ENCODE measurements around the gene ONECUT3. TPM values are rescaled to one million over a fixed set of nuclear protein-coding genes. Genes with fewer than 3 reads are reported as not detected.

The ONECUT3 gene
- total RNA-seq, 2 experiments from 2014 or later: not detected

DNA sequence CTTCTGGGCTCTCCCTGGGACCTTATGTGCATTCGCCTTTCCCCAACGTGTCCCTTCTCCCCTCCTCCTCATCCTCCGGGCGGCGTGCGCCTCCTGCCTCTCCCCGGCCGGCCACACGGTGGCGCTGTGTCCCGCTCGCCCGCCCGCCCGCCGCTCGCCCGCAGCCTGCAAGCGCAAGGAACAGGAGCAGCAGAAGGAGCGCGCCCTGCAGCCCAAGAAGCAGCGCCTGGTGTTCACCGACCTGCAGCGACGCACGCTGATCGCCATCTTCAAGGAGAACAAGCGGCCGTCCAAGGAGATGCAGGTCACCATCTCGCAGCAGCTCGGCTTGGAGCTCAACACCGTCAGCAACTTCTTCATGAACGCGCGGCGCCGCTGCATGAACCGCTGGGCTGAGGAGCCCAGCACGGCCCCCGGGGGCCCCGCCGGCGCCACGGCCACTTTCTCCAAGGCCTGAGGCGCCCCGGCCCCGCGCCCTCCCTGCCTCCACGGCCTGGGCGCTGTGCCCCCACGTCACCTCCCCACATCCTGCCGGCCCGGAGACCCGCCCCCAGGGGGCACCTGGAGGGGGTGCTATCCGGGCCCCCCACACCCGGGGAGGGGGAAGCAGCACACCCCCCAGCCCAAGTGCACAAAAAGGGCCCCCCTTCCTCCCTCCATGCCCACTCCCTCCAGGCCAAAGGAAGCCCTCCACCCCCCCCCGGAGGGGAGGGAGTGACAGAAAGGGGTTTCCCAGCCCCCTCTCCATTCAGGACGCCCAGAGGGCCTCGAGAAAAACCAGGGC is 21.9 kb downstream of the ONECUT3 start:
- Mint-ChIP-seq H3K4me3 (no peak overlapping the region), H3K36me3 (ENCODE audit: low read depth) (peaks cover 4% of the 10 kb centered on the region), H3K27ac (no peak overlapping the region), H3K27me3 (peaks cover 58% of the 10 kb centered on the region), H3K9me3 (peaks cover 13% of the 10 kb centered on the region), H3K4me1 (ENCODE audit: low read depth) (peaks cover 2% of the 10 kb centered on the region)
- TF ChIP-seq, protein P1, sequence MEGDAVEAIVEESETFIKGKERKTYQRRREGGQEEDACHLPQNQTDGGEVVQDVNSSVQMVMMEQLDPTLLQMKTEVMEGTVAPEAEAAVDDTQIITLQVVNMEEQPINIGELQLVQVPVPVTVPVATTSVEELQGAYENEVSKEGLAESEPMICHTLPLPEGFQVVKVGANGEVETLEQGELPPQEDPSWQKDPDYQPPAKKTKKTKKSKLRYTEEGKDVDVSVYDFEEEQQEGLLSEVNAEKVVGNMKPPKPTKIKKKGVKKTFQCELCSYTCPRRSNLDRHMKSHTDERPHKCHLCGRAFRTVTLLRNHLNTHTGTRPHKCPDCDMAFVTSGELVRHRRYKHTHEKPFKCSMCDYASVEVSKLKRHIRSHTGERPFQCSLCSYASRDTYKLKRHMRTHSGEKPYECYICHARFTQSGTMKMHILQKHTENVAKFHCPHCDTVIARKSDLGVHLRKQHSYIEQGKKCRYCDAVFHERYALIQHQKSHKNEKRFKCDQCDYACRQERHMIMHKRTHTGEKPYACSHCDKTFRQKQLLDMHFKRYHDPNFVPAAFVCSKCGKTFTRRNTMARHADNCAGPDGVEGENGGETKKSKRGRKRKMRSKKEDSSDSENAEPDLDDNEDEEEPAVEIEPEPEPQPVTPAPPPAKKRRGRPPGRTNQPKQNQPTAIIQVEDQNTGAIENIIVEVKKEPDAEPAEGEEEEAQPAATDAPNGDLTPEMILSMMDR (IDR thresholded peaks at IDR 0.05): peak; percentile 74
- CTCF ChIA-PET: interaction anchor here (1.0 to 1.5 kb wide), 2 partner anchors 51 to 74 kb away, joined by 3 to 4 read pairs; partner anchors contain the start of gene REXO1
- intact Hi-C loops (cut with micrococcal nuclease): no loop called here
- ATAC-seq (peak; percentile 53), DNase-seq (peak; percentile 37)
- POLR2A ChIA-PET: no interaction called here

DNA sequence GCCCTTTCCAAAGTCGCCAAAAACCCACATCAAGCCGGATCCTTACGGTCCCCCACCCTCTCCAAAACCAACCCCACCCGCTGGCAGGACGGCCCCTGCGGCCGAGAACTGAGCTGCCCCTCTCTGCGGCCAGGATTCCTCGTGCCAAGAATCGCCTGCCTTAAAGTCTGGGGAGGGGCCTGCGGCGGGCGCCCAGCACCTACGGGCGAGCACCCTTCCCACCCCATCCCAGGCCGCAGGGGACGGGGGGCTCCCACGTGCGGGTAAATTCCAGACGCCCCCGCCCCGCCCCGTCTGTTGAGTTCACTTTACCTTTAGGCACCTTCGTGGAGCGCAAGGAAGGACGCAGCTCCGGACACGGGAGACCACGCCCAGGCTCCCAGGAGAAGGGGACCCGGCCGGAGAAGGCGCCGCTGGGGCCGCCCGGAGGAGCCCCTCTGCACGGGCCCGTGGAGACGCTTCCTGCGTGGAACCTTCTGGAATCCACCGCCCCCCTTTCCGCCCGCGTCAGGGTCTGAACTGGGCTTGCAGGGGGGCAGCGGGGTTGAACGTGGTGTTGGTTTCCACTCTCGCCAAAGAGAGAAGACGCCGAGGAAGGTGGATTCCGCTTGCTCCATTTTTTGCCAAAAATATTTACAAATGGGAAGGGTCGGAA is 22.8 kb downstream of the ONECUT3 start:
- DNase-seq (no peak), ATAC-seq (no peak)
- TF ChIP-seq, protein P1 (IDR thresholded peaks at IDR 0.05): no peak
- intact Hi-C loops (cut with micrococcal nuclease): no loop called here
- Mint-ChIP-seq H3K36me3 (ENCODE audit: low read depth) (no peaks in the 10 kb centered on the region), H3K9me3 (peaks cover 4% of the 10 kb centered on the region), H3K4me3 (no peak overlapping the region), H3K4me1 (ENCODE audit: low read depth) (peaks cover 2% of the 10 kb centered on the region), H3K27ac (no peak overlapping the region), H3K27me3 (peaks cover 59% of the 10 kb centered on the region)
- ChIA-PET CTCF (interaction anchor here (1.5 kb wide), 1 partner anchor 73 kb away, joined by 4 read pairs; the partner anchor contains the start of gene REXO1), POLR2A (no interaction called here)

DNA sequence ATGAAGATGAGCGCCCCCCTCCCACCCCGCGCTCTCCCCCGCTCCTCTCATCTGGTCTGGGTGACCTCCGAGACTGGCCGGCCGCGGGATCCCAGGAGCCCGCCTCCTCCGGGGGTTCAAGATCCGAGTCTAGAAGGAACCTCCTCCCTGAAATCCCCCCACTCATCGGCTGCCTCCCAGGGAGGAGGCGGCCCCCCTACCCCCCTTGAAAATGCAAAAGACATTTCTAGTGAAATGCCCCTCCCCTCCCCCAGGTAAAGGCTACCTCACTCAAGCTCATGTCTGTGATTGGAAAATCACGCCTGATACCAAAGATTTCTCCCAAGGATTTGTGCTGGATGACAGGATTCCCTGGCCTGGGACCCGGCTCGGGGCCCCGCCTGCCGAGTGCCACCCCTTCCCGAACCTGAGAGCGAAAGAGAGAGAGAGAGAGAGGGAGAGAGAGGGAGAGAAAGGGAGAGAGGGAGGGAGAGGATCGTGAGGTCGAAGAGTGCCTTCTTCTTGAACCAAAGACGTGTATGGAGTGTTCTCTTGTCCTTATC is 23.4 kb downstream of the ONECUT3 start:
- DNase-seq (no peak), ATAC-seq (no peak)
- peaks cover 2% of the 10 kb centered on the region for H3K4me1 Mint-ChIP-seq (ENCODE audit: low read depth)
- ChIA-PET POLR2A (interaction anchor here (1.1 kb wide), 1 partner anchor 144 kb away, joined by 3 read pairs; no protein-coding TSS in a partner anchor), CTCF (no interaction called here)
- no peak overlapping the region for H3K27ac Mint-ChIP-seq
- no peaks in the 10 kb centered on the region for H3K9me3 Mint-ChIP-seq
- TF ChIP-seq, protein P1 (IDR thresholded peaks at IDR 0.05): no peak
- no peak overlapping the region for H3K4me3 Mint-ChIP-seq
- no peaks in the 10 kb centered on the region for H3K36me3 Mint-ChIP-seq (ENCODE audit: low read depth)
- intact Hi-C loops (cut with micrococcal nuclease): no loop called here
- peaks cover 54% of the 10 kb centered on the region for H3K27me3 Mint-ChIP-seq

DNA sequence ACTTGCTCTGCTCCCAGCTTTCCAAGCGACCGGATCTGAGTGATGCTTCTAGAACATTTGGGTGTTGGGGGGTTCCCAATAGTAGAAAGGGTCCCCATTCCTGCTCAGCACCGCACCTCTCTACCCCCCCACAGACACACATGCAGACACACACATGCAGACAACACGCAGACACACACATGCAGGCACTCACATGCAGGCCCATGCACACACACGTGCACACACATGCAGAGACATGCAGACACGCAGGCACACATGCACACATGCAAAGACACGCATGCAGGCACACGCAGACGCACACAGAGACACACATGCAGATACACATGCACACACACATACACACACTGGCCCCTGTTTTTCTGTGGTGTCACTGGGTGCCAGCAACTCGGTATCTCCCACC is 23.8 kb downstream of the ONECUT3 start:
- DNase-seq (no peak), ATAC-seq (no peak)
- POLR2A ChIA-PET: interaction anchor here (1.1 to 1.3 kb wide), 2 partner anchors 9 to 145 kb away, joined by 3 to 4 read pairs; no protein-coding TSS in a partner anchor
- TF ChIP-seq, protein P1 (IDR thresholded peaks at IDR 0.05): no peak
- Mint-ChIP-seq H3K4me3 (no peak overlapping the region), H3K36me3 (ENCODE audit: low read depth) (no peaks in the 10 kb centered on the region), H3K4me1 (ENCODE audit: low read depth) (peaks cover 2% of the 10 kb centered on the region), H3K27me3 (peaks cover 53% of the 10 kb centered on the region), H3K9me3 (no peaks in the 10 kb centered on the region), H3K27ac (no peak overlapping the region)
- CTCF ChIA-PET: interaction anchor here (0.9 to 1.0 kb wide), 2 partner anchors 30 to 49 kb away, joined by 3 read pairs; no protein-coding TSS in a partner anchor
- intact Hi-C loops (cut with micrococcal nuclease): no loop called here
